ENCODE measurements around the gene BRIP1.
"Not testable (repeated sequence)": the region's sequence is repeated elsewhere in the genome, so short reads cannot be mapped to it uniquely, and the experiment has no call there.

The BRIP1 gene

DNA sequence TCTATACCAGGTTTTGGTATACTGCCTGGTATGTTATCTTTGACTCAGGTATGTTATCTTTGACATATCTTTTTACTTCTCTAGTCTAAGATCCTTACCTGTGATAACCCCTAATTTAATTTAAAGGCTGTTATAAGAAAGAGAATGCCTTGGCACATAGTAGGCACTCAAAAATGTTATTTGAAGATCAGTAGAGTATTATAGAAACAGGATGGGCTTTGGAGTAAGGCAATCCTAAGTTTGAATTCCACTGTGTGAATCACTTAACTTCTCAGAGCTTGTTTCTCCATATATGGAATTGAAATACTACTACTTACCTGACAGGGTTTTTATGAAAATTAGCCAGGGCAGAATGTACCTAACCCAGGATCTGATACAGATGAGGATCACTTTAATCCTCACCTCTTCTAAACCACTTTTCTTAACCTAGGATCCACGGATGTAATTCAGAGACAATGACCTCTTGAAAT is 1.2 kb downstream of the BRIP1 start:
- no peak for DNase-seq

DNA sequence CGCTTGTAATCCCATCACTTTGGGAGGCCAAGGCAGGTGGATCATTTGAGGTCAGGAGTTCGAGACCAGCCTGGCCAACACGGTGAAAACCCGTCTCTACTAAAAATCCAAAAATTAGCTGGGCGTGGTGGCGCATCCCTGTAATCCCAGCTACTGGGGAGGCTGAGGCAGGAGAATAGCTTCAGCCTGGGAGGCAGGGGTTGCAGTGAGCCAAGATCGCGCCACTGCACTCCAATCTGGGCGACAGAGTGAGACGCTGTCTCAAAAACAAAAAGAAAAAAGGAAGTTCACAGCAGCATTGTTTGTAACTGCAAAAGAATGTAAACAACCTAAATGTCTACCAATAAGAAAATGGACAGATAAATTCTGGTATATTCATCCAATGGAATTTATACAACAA is 2.9 kb downstream of the BRIP1 start:
- DNase-seq, result not testable (repeated sequence)

DNA sequence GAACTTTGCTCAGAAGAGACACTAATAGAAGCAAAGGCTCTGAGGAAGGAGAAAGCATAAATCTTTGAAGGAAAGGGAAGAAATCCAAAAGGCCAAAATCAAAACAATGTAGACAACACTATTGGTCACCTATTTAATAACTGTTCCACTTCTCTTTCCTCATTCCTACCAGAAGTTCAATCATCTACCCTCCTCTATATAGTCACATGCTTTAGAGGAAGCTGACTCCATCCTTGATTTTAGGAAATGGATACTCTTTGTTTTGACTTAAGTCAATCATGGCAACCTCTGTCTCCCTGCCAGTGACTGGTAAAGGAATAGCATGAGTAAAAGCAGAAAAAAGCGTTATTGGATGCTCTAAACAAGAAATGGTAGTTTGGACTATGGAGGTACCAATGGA is 7.3 kb downstream of the BRIP1 start:
- no peak for DNase-seq

DNA sequence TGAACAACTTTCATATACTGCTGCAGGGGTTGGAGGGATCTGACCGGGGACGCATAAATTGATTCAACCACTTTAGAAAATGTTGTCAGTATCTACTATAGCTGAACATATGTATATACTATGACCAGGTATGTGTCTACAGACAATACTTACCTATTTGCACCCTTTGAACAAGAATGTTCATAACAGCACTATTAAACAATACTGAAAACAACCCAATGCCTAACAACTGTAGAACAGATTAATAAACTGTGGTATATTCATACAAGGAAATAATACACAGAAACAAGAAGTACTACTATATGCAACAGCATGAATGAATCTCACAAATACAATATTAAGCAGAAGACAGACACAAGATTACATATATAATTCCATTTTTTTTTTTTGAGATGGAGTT is 10.5 kb downstream of the BRIP1 start:
- DNase-seq, result no peak

DNA sequence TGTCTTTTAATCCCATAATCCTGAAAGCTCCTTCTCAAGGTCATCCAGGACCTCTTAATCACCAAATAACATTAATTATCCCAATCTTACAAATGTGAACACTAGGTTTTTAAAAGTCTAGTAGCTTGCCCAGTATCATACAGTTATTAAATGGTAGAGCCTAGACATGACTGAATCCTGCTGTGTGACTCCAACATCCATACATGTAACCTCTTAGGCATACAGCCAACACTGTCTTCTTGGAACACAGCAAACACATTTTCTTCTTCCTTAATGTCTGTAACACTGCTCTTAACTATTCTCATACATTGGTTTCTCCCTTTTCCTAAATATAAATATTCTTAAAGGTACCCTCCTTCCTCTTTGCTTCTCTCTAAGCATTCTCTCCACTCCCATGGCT is 13.7 kb downstream of the BRIP1 start:
- no peak for DNase-seq

DNA sequence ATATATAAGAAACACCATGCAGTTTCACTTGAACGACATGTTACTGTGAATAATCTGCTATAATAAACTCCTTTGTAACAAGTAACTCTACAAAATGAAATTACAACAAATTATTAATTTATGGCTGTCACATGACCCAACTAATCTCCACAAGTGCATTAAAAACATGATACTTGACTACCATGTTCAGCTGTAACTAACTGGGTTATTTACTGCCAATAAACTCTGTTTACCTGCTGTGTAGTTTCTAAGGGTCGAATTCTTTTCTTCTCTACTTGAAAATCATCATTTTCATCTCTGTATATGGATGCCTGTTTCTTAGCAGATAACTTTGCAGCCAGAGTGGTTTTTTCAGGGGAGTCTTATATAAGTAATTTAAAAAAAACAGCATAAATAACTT is 14.4 kb downstream of the BRIP1 start:
- no peak for DNase-seq

DNA sequence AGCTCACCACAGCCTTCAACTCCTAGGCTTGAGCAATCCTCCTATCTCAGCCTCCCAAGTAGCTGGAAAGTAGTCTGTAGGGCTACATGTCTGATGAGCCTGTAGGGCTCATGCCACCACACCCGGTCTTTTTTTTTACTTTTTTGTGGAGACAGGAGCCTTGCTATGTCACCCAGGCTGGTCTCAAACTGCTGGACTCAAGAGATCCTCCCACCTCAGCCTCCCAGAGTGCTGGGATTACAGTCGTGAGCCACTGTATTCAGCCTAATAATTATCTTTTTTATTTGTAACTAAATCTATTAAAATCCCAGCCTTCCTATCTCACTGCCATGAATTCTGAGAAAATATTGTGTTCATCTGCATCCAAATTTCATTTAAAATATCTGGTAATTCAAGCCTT is 15.1 kb downstream of the BRIP1 start:
- no peak for DNase-seq

DNA sequence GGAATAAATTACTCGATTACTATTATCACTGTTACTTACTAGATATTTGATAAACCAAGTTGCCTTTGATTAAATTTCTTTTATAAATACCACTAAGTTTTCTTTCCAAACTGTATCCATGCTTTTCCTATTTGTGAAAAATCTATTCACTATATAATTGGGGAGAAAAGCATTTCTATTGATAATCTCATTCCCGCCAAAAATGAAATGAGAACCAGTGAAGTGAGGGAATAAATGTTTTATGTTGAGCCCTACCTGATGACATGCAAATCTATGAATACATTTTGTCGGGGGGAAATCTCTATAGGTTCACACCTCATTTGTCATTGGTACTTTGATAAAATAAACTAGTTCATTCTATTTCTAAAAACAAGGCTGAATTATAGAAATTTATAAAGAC is 15.7 kb downstream of the BRIP1 start:
- DNase-seq, result no peak

DNA sequence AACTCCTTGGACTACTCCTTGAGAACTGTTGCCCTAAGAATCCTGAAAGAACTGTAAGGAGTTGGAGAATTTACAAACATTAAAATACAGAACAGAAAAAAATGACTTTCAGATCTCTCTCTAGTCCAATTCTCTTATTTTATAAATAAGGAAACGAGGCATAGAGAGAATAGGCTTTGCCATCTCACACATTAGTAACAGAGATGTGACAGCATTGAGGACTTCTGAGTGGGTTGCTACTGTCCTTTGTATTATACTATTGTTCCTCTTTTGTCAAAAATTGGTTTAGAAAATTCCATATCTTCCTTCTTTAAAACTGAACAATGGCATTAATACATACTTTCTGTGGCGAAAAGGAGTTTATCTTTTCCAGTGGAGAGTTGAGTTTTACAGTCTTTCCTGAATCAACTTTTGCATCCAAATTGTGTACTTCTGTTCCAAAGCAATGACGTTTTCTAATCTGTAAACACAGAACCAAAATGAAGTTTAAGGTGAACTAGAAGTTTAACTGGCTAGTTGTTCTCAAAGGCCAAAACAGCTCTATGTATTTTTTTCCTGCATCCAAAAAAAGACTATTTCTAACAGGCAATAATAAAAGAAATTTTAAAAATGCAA is 16.5 kb downstream of the BRIP1 start:
- DNase-seq, result no peak

DNA sequence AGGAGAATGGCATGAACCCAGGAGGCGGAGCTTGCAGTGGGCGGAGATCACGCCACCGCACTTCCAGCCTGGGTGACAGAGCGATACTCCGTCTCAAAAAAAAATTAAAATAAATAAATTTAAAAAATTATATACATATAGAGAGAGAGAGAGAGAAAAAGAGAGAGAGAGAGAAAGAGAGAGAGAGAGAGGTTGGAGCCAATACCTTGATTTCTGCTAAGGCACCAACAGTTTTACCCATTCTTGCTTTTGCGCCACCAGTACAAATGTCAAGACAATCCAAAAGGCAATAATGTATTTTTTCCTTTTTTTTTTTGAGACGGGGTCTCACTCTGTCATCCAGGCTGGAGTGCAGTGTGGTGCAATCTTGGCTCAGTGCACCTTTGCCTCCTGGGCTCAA is 17.2 kb downstream of the BRIP1 start:
- DNase-seq, result no peak

DNA sequence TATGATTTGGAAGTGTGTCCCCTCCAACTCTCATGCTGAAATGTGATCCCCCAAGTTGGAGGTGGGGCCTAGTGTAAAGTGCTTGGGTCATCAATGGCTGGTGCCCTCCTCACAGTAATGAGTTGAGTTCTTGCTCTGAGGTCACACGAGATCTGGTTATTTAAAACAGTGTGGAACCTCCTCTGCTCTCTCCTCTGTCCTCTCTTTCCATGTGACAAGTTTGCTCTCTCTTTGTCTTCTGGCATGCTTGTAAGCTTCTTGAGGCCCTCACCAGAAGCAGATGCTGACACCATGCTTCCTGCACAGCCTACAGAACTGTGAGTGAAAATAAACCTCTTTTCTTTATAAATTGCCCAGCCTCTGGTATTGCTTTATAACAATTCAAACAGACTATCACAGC is 19.9 kb downstream of the BRIP1 start:
- no peak for DNase-seq

DNA sequence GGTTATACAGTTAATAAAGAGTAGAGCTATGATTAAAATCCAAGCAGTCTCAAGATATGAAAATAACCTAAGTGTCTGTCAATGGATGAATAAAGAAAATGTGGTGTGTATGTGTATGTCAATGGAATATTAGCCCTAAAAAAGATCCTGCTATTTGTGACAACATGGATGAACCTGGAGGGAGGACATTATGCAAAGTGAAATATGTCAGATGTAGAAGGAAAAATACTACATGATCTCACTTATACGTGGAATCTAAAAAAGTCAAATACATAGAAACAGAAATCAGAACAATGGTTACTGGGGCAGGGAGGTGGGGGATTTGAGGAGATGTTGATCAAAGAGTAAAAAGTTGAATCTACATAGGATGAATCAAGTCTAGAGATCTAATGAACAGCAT is 20.4 kb downstream of the BRIP1 start:
- no peak for DNase-seq

DNA sequence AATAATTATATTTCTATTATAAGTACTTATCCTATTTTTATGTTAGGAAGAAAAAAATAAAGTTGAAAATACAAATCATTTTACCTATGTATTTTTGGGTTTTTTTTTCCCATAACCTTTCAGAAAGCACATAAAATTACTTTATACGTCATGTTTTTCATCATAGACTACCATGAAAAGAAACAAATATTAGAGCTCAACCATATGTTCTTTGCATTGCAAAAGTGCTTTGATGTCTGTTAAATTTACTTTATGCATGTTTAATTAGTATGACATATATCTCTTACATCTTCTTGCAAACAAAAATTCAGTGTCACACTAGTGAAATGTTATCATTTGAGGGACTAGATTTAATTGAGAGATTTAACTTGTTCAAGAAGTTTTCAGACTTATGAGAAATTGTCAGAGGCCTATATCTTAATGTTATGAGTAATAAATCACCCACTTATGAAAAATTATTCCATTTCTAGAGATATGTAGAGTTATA is 24.0 kb downstream of the BRIP1 start:
- DNase-seq, result no peak

DNA sequence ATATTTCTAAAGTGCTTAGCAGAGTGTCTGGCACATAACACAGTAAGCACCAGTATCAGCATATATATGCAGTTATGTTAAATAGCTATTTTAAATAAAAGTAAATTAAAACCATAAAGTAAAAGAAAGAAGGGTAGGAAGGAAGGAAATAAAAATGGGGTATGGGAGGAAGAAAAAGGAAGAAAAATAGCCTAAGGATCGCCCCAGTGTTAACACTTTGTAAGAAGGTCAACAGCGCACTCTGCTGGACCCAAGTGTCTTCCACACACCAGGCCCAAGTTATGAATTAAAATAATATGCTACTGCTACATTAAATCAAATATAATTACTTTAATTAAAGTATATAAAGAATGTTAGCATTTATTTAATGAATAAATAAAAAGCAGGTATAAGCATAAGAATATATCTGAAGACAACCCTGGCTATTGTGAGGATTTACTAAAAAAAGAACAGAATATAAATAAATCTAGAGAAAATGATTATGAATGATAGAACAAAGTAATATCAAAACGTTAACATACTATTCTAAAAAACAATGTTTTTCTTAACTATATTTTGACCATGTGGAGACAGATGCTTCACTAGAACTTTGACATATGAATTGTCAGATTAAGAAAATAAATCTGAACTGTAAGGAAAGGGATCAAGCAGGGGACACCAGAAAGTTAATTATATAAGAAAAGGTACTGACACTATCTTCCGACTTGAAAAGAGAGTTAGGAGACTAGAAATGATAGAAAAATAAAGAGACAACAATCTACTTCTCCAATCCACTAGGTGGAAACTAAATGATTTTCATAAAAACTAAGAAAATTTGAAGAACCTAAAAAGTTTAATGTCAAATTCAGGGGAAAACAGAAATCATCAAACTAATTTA is 25.9 kb downstream of the BRIP1 start:
- peak; percentile 48 for DNase-seq

DNA sequence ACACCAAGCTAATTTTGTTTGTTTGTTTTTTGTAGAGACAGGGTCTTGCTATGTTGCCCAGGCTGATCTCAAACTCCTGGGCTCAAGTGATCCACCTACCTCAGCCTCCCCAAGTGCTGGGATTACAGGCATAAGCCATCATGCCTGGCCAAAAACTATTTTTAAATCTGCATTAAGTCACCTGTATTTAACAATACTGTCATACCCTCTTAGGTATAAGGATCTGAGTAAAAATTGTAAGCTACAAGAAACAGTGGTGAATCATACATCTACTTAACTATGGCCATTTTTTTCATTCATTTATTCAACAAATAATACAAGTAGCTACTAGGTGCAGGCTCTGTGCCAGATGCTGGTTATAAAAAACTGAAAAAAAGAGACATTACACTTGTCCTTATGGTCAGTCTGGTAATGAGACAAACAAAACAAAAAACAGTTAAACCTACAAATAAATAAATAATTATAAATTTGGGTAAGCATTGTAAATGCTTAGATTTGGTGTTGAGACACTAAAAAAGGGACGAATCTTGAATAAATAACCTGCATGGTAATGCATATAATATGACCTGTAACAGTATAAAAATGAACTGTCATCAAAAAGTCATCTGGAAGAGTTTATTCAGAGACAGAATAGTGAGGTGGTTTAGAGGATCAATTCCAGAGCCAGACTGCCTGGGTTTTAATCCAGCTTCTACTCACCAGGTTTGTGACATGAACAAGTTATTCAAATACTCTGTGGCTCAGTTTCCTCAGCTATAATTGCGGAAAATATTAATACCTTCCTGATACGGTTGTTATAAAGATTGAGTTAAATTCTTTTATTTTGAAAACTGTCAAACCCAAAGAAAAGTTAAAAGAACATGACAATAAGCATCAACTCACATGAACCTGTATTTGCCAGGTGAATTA is 26.8 kb downstream of the BRIP1 start:
- no peak for DNase-seq

DNA sequence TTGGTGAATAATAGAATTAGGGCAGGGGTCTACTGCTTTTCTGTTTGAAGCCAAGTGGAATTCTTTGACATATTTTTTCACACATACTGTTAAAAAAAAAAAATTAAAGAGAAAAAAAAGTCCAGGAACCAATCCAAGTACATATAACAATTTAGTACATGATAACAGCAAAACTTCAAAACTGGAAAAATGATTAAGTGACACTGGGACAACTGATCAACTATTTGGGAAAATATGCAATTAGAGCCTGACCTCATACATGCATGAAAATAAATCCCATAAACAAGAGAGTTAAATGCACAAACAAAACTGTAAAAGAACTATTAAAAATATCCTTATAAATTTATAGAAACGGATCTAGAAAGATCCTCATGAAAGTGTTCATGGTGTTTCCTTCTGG is 27.7 kb downstream of the BRIP1 start:
- no peak for DNase-seq

DNA sequence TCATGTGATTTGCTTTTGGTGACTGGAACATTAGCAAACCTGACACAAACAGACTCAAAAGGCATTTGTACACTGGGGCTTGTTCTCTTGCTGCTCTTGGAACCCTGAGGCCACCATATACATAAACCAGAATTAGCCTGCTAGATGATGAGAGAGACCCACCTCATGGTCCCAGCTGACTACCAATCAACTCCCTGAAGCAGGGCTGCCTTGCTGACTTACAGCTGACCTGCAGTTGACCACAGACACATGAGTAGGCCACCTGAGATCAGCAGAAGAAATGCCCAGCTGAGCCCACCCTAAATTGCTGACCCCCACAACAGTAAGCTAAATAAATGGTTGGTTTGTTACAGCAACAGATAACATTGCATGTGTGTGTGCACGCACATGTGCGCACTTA is 28.7 kb downstream of the BRIP1 start:
- no peak for DNase-seq

DNA sequence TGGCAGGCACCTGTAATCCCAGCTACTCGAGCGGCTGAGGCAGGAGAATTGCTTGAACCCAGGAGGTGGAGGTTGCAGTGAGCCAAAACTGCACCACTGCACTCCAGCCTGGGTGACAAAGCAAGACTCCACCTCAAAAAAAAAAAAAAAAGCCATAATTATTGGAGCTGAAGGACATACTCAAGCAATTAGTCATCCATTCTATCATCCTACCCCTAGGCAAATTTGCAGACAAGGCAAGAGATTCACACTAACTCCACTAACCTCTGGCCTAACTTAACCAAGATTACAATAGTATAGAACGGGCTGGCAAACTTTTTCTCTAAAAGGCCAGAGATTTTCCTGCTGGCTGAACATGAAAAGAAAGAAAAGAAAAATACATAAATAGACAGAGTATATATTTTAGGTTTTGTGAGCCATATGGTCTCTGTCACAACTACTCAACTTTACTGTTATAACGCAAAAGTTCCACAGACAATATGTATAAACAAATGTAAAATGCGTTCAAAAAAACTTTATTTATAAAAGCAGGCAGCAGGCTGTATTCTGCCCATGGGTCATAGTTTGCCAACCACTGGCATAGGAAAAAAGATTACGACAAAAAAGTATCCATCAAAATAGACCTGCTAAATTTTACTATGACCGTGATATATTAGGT is 29.7 kb downstream of the BRIP1 start:
- DNase-seq, result no peak

DNA sequence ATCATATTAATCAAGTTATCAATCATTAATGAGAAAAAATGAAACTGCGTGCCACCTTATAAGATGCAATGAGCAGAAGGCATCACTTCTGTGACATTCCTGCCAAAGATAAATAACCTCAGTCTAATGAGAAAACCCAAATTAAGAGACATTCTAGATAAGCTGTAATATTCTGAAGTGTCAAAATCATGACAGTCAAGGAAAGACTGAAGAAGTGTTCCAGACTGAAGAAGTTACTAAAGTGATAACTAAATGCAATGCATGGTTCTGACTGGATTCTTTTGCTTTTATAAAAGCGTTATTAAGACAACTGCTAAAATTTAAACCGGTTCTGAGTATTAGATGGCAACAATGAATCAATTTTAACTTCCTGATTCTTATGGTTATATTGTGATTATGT is 30.9 kb downstream of the BRIP1 start:
- DNase-seq, result no peak

DNA sequence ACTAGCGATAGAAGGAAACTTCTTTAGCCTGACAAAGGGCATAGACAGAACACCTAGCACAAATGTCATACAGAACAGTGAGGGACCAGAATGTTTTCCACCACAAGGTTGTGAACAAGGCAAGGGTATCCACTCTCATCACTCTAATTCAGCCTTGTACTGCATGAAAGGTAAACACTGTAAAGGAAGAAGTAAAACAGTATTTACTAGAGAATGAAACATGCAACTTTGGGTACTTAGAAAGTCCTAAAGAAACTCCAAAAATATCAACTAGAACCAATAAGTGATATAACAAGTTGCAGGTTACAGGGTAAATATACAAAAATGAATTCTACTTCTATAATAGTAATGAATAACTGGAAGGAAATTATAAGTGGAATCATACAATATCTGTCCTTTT is 32.2 kb downstream of the BRIP1 start:
- DNase-seq, result no peak

DNA sequence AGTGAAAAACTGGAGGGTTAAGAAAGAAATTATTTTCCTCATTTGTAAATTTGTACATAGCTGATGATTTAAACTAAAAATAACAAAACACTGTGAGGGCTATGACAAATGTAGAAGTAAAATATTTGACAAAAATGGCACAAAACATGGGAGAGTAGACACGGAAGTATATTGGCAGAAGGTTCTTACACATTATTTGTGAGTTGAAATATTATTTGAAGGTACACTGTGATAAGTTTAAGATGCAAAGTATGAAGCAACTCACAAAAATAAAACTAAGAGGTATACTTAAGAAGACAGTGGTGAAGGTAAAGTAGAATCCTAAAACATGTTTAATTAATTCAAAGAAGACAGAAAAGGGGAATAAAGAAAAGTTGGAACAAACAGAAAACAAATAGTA is 34.6 kb downstream of the BRIP1 start:
- no peak for DNase-seq

DNA sequence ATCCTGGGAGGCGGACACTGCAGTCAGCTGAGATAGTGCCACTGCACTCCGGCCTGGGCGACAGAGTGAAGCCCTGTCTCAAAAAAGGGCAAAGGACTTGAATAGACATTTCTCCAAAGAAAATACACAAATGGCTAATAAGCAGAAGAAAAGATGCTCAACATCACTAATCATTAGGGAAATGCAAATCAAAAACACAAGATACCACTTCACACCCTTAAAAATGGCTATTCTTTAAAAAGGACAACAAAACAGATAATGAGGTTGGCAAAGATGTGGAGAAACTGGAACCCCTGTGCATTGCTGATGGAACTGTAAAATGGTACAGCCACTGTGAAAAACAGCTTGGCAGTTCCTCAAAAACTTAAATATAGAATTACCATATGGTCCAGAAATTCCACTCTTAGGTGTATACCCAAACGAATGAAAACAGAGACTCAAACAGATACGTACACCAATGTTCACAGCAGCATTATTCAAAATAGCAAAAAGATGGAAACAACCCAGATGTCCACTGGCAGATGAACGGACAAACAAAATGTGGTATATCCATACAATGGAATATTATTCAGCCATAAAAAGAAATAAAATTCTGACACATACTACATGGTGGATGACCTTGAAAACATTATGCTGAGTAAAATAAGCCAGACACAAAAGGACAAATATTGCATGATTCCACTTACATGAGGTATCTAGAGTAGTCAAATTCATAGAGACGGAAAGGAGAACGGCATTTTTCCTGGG is 35.5 kb downstream of the BRIP1 start:
- DNase-seq, result no peak

Measured in activated CD4-positive, alpha-beta T cell treated with anti-CD3 and anti-CD28 coated beads, Interleukin-10, Interleukin-2, amounts not matched to agents 100 ng/mL and 50 ng/mL, durations not matched to agents 16 hours and 8 hours (primary cell).